Endothelial cell of umbilical vein (primary cell): Measurements from ENCODE around the gene ACBD6. TPM values are rescaled to one million over a fixed set of nuclear protein-coding genes. Genes with fewer than 3 reads are reported as not detected.

Experiments
- BruUV-seq: library from RNA; stranded (reverse); fragments of 400-500 nt; replicated peaks from 2 replicates; lab custom pipeline; 2021; lab: Mats Ljungman, UMichigan
- CTCF ChIA-PET: fragments of 300-600, 350-600 bp; sonication (Branson Sonifier 250); formaldehyde crosslinking; loops from one replicate; lab custom pipeline; 2021; ENCODE audit warnings: antibody characterized with exemption, inconsistent platforms; lab: Charles Lee
- POLR2A ChIA-PET: fragments of 300-600, 350-600 bp; sonication (Branson Sonifier 250); formaldehyde crosslinking; loops from one replicate; lab custom pipeline; 2021; ENCODE audit warnings: antibody characterized with exemption, inconsistent platforms; lab: Charles Lee
- DNase-seq: peaks from one replicate; pipeline ENCODE4 v3.0.0-alpha.2; 2011; ENCODE audit warnings: low read depth, low spot score
- FAIRE-seq: peaks from 2 replicates; lab custom pipeline; 2011; peaks lifted over from hg19 to GRCh38; lab: Jason Lieb, UNC
- H2AFZ ChIP-seq: 2 replicates; pipeline ENCODE4 v1.6.0; 2012; ENCODE audit warnings: low read depth, low read length, control low read depth, inconsistent platforms
- H3K27ac ChIP-seq: 2 replicates; pipeline ENCODE4 v1.5.1; 2011; ENCODE audit warnings: low read depth, mild to moderate bottlenecking, control low read depth, low read length, moderate library complexity; ENCODE audit not compliant: insufficient read depth
- H3K27me3 ChIP-seq, 2 experiments: 2 replicates each; pipeline versions ENCODE4 v1.6.0 to v1.6.1; 2011; ENCODE audit warnings: low read length in 2 of 2, mixed read lengths in 1 of 2; ENCODE audit not compliant: control insufficient read depth in 2 of 2, insufficient read depth in 2 of 2
- H3K36me3 ChIP-seq, 2 experiments: 2 replicates in 1 of 2; 3 replicates in 1 of 2; pipeline ENCODE4 v1.5.1; 2011; ENCODE audit warnings: low read length in 2 of 2, mild to moderate bottlenecking in 1 of 2, moderate library complexity in 1 of 2; ENCODE audit not compliant: control insufficient read depth in 2 of 2, insufficient read depth in 2 of 2; ENCODE audit errors: extremely low read depth in 1 of 2
- H3K4me1 ChIP-seq: 3 replicates; pipeline ENCODE4 v1.5.1; 2011; ENCODE audit warnings: mild to moderate bottlenecking, low read length; ENCODE audit not compliant: control insufficient read depth, insufficient read depth; ENCODE audit errors: extremely low read depth
- H3K4me2 ChIP-seq: 2 replicates; pipeline ENCODE4 v1.6.1; 2011; ENCODE audit warnings: low read length, control low read depth, mixed read lengths; ENCODE audit not compliant: insufficient read depth
- H3K4me3 ChIP-seq, 3 experiments: fragments of 200-600 bp in 1 of 3; sonication (generic), shearing (Covaris generic) in 1 of 3; replicated peaks in 1 of 3; 2 replicates each; pipeline ENCODE4 v1.5.1; 2011 to 2016; ENCODE audit warnings: control low read depth in 3 of 3, low read length in 3 of 3, mild to moderate bottlenecking in 2 of 3, inconsistent platforms in 1 of 3, low read depth in 1 of 3, moderate library complexity in 1 of 3; ENCODE audit not compliant: insufficient read depth in 1 of 3
- H3K79me2 ChIP-seq: 2 replicates; pipeline ENCODE4 v1.6.0; 2012; ENCODE audit warnings: low read length, inconsistent platforms; ENCODE audit not compliant: control insufficient read depth, insufficient read depth
- H3K9ac ChIP-seq: replicated peaks from 2 replicates; pipeline ENCODE3; 2011; ENCODE audit warnings: low read length, control low read depth; ENCODE audit not compliant: insufficient read depth; ENCODE audit errors: extremely low read depth
- H3K9me1 ChIP-seq: replicated peaks from 3 replicates; pipeline ENCODE4 v1.6.0; 2011; ENCODE audit warnings: mild to moderate bottlenecking, low read length; ENCODE audit not compliant: control insufficient read depth, insufficient read depth; ENCODE audit errors: extremely low read depth
- H3K9me3 ChIP-seq: replicated peaks from 2 replicates; pipeline ENCODE4 v1.5.1; 2012; ENCODE audit warnings: low read length, inconsistent platforms; ENCODE audit not compliant: control insufficient read depth, insufficient read depth
- H4K20me1 ChIP-seq: replicated peaks from 2 replicates; pipeline ENCODE3; 2011; ENCODE audit warnings: mild to moderate bottlenecking, low read length; ENCODE audit not compliant: control insufficient read depth, insufficient read depth; ENCODE audit errors: extremely low read depth
- CTCF ChIP-seq, 2 donors: IDR thresholded peaks; 1 replicate in 1 of 2; 2 replicates in 1 of 2; pipeline ENCODE4 v1.5.1; 2011; ENCODE audit warnings: low read length in 2 of 2, mild to moderate bottlenecking in 2 of 2, moderate library complexity in 2 of 2, control low read depth in 1 of 2, inconsistent platforms in 1 of 2, low read depth in 1 of 2; ENCODE audit not compliant: insufficient read depth in 1 of 2; ENCODE audit errors: extremely low read depth in 1 of 2
- EZH2 ChIP-seq: IDR thresholded peaks from 2 replicates; pipeline ENCODE4 v1.6.1; 2012; ENCODE audit warnings: borderline replicate concordance, low read depth, mild to moderate bottlenecking, moderate library complexity, low read length, inconsistent platforms; ENCODE audit not compliant: severe bottlenecking
- FOS ChIP-seq: IDR thresholded peaks from 2 replicates; pipeline ENCODE4 v1.6.1; 2011; ENCODE audit warnings: mild to moderate bottlenecking, low read length, moderate library complexity, borderline replicate concordance; ENCODE audit not compliant: insufficient read depth
- GATA2 ChIP-seq: IDR thresholded peaks from 2 replicates; pipeline ENCODE4 v1.7.0; 2011; ENCODE audit warnings: low read depth, mild to moderate bottlenecking, moderate library complexity, mixed read lengths, low read length; ENCODE audit not compliant: insufficient read length, insufficient read depth
- JUN ChIP-seq: IDR thresholded peaks from 2 replicates; pipeline ENCODE4 v1.6.1; 2011; ENCODE audit warnings: borderline replicate concordance, low read depth; ENCODE audit not compliant: insufficient read length, insufficient read depth
- MYC ChIP-seq: IDR thresholded peaks from one replicate; pipeline ENCODE4 v1.6.1; 2011; ENCODE audit warnings: mild to moderate bottlenecking, low read depth, low read length
- POLR2A ChIP-seq: IDR thresholded peaks from 2 replicates; pipeline ENCODE4 v1.6.1; 2012; ENCODE audit warnings: low read depth, mild to moderate bottlenecking, control low read depth, low read length
- POLR2AphosphoS5 ChIP-seq: IDR thresholded peaks from 2 replicates; pipeline ENCODE4 v1.6.1; 2012; ENCODE audit warnings: low read depth, mild to moderate bottlenecking, control low read depth, low read length, moderate library complexity; ENCODE audit not compliant: insufficient read depth
- dilution Hi-C: fragments of 300-500 bp; cut with MboI; formaldehyde crosslinking; loops from one replicate; pipeline ENCODE4 v1.15.0; 2019; ENCODE audit warnings: low sequenced_read_pairs; ENCODE audit not compliant: extremely low pct_ligation_motif_present
- intact Hi-C: fragments of 100-400 bp; cut with micrococcal nuclease; formaldehyde crosslinking; loops from one replicate; pipeline ENCODE4 v1.10.0; 2022
- polyA plus RNA-seq, 4 experiments: library from polyadenylated mRNA; depleted of rRNA in 3 of 4; stranded (reverse) in 3 of 4; unstranded in 1 of 4; fragments of >200 nt; gene quantifications; 2 replicates each; pipeline versions ENCODE4 v1.2.1 to v1.2.3, GENCODE V29; 2011 to 2012; ENCODE audit warnings: missing spikeins in 1 of 4
- total RNA-seq: library from RNA; stranded (reverse); gene quantifications from 2 replicates; pipeline ENCODE4 v1.2.3, GENCODE V29; 2021
- TF ChIP-seq, protein P1 (sequence below): IDR thresholded peaks from 2 replicates; pipeline ENCODE4 v1.6.1; 2011; ENCODE audit not compliant: insufficient read depth, insufficient read length

Gene ACBD6
- total and polyA plus RNA-seq, 2 donors (not counting 3 experiments of a cell fraction or from before 2014, with no cell fraction given): 55.6 to 56.4 TPM

GRCh38 chr1:180270530-180271271 is 231.7 kb downstream of the ACBD6 start:
- DNase-seq (no peak), FAIRE-seq (no peak)
- no peaks in the 10 kb centered on the region for H3K4me1 ChIP-seq
- POLR2A ChIA-PET: no interaction called here
- dilution Hi-C loops (no loop called here), intact Hi-C loops (no loop called here)
- H3K9me3 ChIP-seq: no peaks in the 10 kb centered on the region
- H4K20me1 ChIP-seq: no peaks in the 10 kb centered on the region
- no peak overlapping the region for H3K9ac ChIP-seq
- CTCF ChIA-PET: interaction anchor here (1.3 to 1.7 kb wide), 3 partner anchors 9 to 18 kb away, joined by 3 to 6 read pairs (median 4); no protein-coding TSS in a partner anchor
- no peaks in the 10 kb centered on the region for H3K9me1 ChIP-seq
- H3K36me3 ChIP-seq: peaks cover 0 to 2% of the 10 kb centered on the region in 2 experiments
- H2AFZ ChIP-seq: no peak overlapping the region
- TF ChIP-seq EZH2: no peak
- no peak for TF ChIP-seq FOS
- TF ChIP-seq, protein P1, sequence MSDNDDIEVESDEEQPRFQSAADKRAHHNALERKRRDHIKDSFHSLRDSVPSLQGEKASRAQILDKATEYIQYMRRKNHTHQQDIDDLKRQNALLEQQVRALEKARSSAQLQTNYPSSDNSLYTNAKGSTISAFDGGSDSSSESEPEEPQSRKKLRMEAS: no peak
- no peak for TF ChIP-seq POLR2AphosphoS5
- no peak for TF ChIP-seq CTCF (IDR thresholded peaks at IDR 0.05; ENCODE audit: extremely low read depth in 1 of 2, insufficient read depth in 1 of 2, low read depth in 1 of 2, low read length in 2 of 2)
- no peak for TF ChIP-seq GATA2
- TF ChIP-seq POLR2A: no peak
- TF ChIP-seq MYC: no peak
- no peak for TF ChIP-seq JUN
- H3K27me3 ChIP-seq: no peaks in the 10 kb centered on the region
- no peak overlapping the region for H3K4me2 ChIP-seq
- H3K4me3 ChIP-seq: no peak overlapping the region
- BruUV-seq: no TSS peak
- no peaks in the 10 kb centered on the region for H3K79me2 ChIP-seq
- no peak overlapping the region for H3K27ac ChIP-seq
